ENCODE data around the gene CCDC27. TPM values are rescaled to one million over a fixed set of nuclear protein-coding genes. Genes with fewer than 3 reads are reported as not detected.

The CCDC27 gene
- polyA plus RNA-seq, 3 donors, result not detected

GRCh38 chr1:3779912-3780416 is 27.7 kb downstream of the CCDC27 start:
- Mint-ChIP-seq H3K27me3 (ENCODE audit: low read depth in 3 of 3) (peaks cover 0 to 1% (median 1%) of the 10 kb centered on the region in 3 donors), H3K27ac (peak overlapping the region in 2 of 7 donors; percentile 14 to 28), H3K4me1 (peaks cover 10% of the 10 kb centered on the region), H3K4me3 (no peak overlapping the region), H3K9me3 (no peaks in the 10 kb centered on the region), H3K36me3 (peaks cover 56 to 66% of the 10 kb centered on the region in 2 donors)
- DNase-seq, result no peak
- peaks cover 11 to 12% of the 10 kb centered on the region in 2 donors for H3K4me1 ChIP-seq (ENCODE audit: control insufficient read depth in 1 of 2, insufficient read depth in 2 of 2, low read length in 2 of 2)
- no peaks in the 10 kb centered on the region for H3K27me3 ChIP-seq (ENCODE audit: control insufficient read depth in 2 of 2, insufficient read depth in 2 of 2, low read length in 2 of 2)
- H3K27ac ChIP-seq (ENCODE audit: low read depth in 1 of 2, low read length in 2 of 2), result no peak overlapping the region
- intact Hi-C loops (cut with micrococcal nuclease), result loop anchor here in 1 of 2 donors (10.0 kb wide), 2 partner anchors 125 to 155 kb away; partner anchors contain the start of genes C1orf174 and TPRG1L
- no peaks in the 10 kb centered on the region for H3K9me3 ChIP-seq (replicated peaks in 1 of 2; ENCODE audit: control insufficient read depth in 1 of 2, insufficient read depth in 1 of 2, low read length in 2 of 2)
- peaks cover 64% of the 10 kb centered on the region in 2 donors for H3K36me3 ChIP-seq (replicated peaks in 1 of 2; ENCODE audit: control insufficient read depth in 1 of 2, insufficient read depth in 2 of 2, low read length in 2 of 2)
- peaks cover 6% of the 10 kb centered on the region for H4K20me1 ChIP-seq (ENCODE audit: insufficient read depth, low read length)
- no peak for TF ChIP-seq CTCF (IDR thresholded peaks at IDR 0.05)
- no peak overlapping the region for H3K9ac ChIP-seq (ENCODE audit: insufficient read depth, low read length, poor library complexity, severe bottlenecking)
- WGBS (ENCODE audit: insufficient coverage), result 92% methylated on average over 11 of the region's 20 CpGs
- no peak overlapping the region for H2AFZ ChIP-seq (ENCODE audit: insufficient read depth, low read depth, low read length, poor library complexity, severe bottlenecking)
- H3K4me2 ChIP-seq (replicated peaks; ENCODE audit: extremely low read depth, low read length, poor library complexity, severe bottlenecking), result no peak overlapping the region
- no peaks in the 10 kb centered on the region for H3K79me2 ChIP-seq (ENCODE audit: insufficient read depth, low read length)
- H3K4me3 ChIP-seq (replicated peaks in 1 of 3; ENCODE audit: low read depth in 2 of 3, low read length in 3 of 3), result no peak overlapping the region

GRCh38 chr1:3780901-3781300 is 28.7 kb downstream of the CCDC27 start:
- intact Hi-C loops (cut with micrococcal nuclease), result no loop called here
- Histone ChIP-seq H3K27me3 (ENCODE audit: control insufficient read depth in 2 of 2, insufficient read depth in 2 of 2, low read length in 2 of 2) (no peaks in the 10 kb centered on the region), H3K4me3 (replicated peaks in 1 of 3; ENCODE audit: low read depth in 2 of 3, low read length in 3 of 3) (no peak overlapping the region), H2AFZ (ENCODE audit: insufficient read depth, low read depth, low read length, poor library complexity, severe bottlenecking) (no peak overlapping the region), H3K27ac (ENCODE audit: low read depth in 1 of 2, low read length in 2 of 2) (no peak overlapping the region), H4K20me1 (ENCODE audit: insufficient read depth, low read length) (peaks cover 7% of the 10 kb centered on the region), H3K4me1 (ENCODE audit: control insufficient read depth in 1 of 2, insufficient read depth in 2 of 2, low read length in 2 of 2) (peaks cover 1 to 3% of the 10 kb centered on the region in 2 donors), H3K4me2 (replicated peaks; ENCODE audit: extremely low read depth, low read length, poor library complexity, severe bottlenecking) (no peak overlapping the region), H3K79me2 (ENCODE audit: insufficient read depth, low read length) (no peaks in the 10 kb centered on the region), H3K9ac (ENCODE audit: insufficient read depth, low read length, poor library complexity, severe bottlenecking) (no peak overlapping the region), H3K36me3 (replicated peaks in 1 of 2; ENCODE audit: control insufficient read depth in 1 of 2, insufficient read depth in 2 of 2, low read length in 2 of 2) (peaks cover 73% of the 10 kb centered on the region in 2 donors), H3K9me3 (replicated peaks in 1 of 2; ENCODE audit: control insufficient read depth in 1 of 2, insufficient read depth in 1 of 2, low read length in 2 of 2) (no peaks in the 10 kb centered on the region)
- Mint-ChIP-seq H3K4me3 (no peak overlapping the region), H3K27me3 (ENCODE audit: low read depth in 3 of 3) (peaks cover 0 to 1% (median 1%) of the 10 kb centered on the region in 3 donors), H3K4me1 (peaks cover 1% of the 10 kb centered on the region), H3K9me3 (no peaks in the 10 kb centered on the region), H3K27ac (peak overlapping the region in 1 of 7 donors; percentile 15), H3K36me3 (peaks cover 65 to 76% of the 10 kb centered on the region in 2 donors)
- no peak for TF ChIP-seq CTCF (IDR thresholded peaks at IDR 0.05)
- 97% methylated on average over 15 of the region's 21 CpGs for WGBS (ENCODE audit: insufficient coverage)
- DNase-seq, result no peak
